HepG2 (cell line): ENCODE measurements around the gene SCFD2. TPM values are rescaled to one million over a fixed set of nuclear protein-coding genes. Genes with fewer than 3 reads are reported as not detected.

Experiments used
- ATAC-seq: fragments of 200-7000 bp; cut with Tn5 transposase; 3 replicates; pipeline ENCODE4 v1.9.1; 2020; ENCODE audit warnings: mild to moderate bottlenecking, moderate library complexity
- BruUV-seq: library from RNA; stranded (reverse); fragments of 400-500 nt; replicated peaks from 2 replicates; lab custom pipeline; 2021; lab: Mats Ljungman, UMichigan
- CTCF ChIA-PET: fragments of 300-600 bp; formaldehyde crosslinking; extraction: SDS; loops from one replicate; lab custom pipeline; 2021; ENCODE audit warnings: low total read pairs, inconsistent platforms, low intra/inter-chr PET ratio; lab: Yijun Ruan, JAX
- POLR2A ChIA-PET: fragments of 350-600 bp; sonication (Branson Sonifier 250); formaldehyde crosslinking; loops from one replicate; lab custom pipeline; 2020; ENCODE audit warnings: antibody characterized with exemption, inconsistent platforms; lab: Yijun Ruan, JAX
- DNase-seq: peaks from one replicate; pipeline ENCODE4 v3.0.0-alpha.2; 2015; ENCODE audit warnings: low spot score
- FAIRE-seq: peaks from 3 replicates; lab custom pipeline; 2011; peaks lifted over from hg19 to GRCh38; lab: Jason Lieb, UNC
- H2AFZ ChIP-seq: one replicate; pipeline ENCODE4 v1.6.1; 2011; ENCODE audit warnings: low read length, inconsistent platforms
- H3K27ac ChIP-seq: fragments of 300-600 bp; 3 replicates; pipeline ENCODE4 v1.8.0; 2011; ENCODE audit warnings: mixed run types, mild to moderate bottlenecking, mixed read lengths, low read length, inconsistent platforms; ENCODE audit not compliant: insufficient read depth; ENCODE audit errors: extremely low read length
- H3K27me3 ChIP-seq, 2 experiments: fragments of 200-600 bp in 1 of 2; 2 replicates in 1 of 2; 3 replicates in 1 of 2; pipeline versions ENCODE4 v1.6.0 to v1.8.0; 2011; ENCODE audit warnings: low read length in 2 of 2, mild to moderate bottlenecking in 2 of 2, moderate library complexity in 2 of 2, inconsistent platforms in 1 of 2; ENCODE audit not compliant: insufficient read depth in 2 of 2, control insufficient read depth in 1 of 2
- H3K36me3 ChIP-seq, 2 experiments: fragments of 200-600 bp in 1 of 2; replicated peaks in 1 of 2; 2 replicates in 1 of 2; 3 replicates in 1 of 2; pipeline versions ENCODE4 v1.5.1 to v1.8.0; 2011; ENCODE audit warnings: low read length in 2 of 2, inconsistent platforms in 1 of 2; ENCODE audit not compliant: insufficient read depth in 2 of 2, control insufficient read depth in 1 of 2
- H3K4me1 ChIP-seq: 2 replicates; pipeline ENCODE4 v1.5.1; 2012; ENCODE audit warnings: low read length, inconsistent platforms; ENCODE audit not compliant: insufficient read depth
- H3K4me2 ChIP-seq: 2 replicates; pipeline ENCODE4 v1.6.0; 2011; ENCODE audit warnings: low read depth, low read length, inconsistent platforms
- H3K4me3 ChIP-seq, 3 experiments: fragments of 200-600 bp in 1 of 3; sonication (generic), shearing (Covaris generic) in 1 of 3; replicated peaks in 1 of 3; 2 replicates each; pipeline ENCODE4 v1.5.1; 2011 to 2016; ENCODE audit warnings: low read length in 3 of 3, inconsistent platforms in 2 of 3, low read depth in 2 of 3, mild to moderate bottlenecking in 2 of 3, control low read depth in 1 of 3, mixed read lengths in 1 of 3; ENCODE audit not compliant: insufficient read depth in 1 of 3
- H3K79me2 ChIP-seq: one replicate; pipeline ENCODE4 v1.6.1; 2011; ENCODE audit warnings: low read length, inconsistent platforms; ENCODE audit not compliant: insufficient read depth
- H3K9ac ChIP-seq: 2 replicates; pipeline ENCODE4 v1.6.0; 2011; ENCODE audit warnings: mild to moderate bottlenecking, low read depth, low read length, inconsistent platforms; ENCODE audit not compliant: insufficient read depth
- H3K9me3 ChIP-seq: 2 replicates; pipeline ENCODE4 v1.5.1; 2012; ENCODE audit warnings: mild to moderate bottlenecking, low read length
- H4K20me1 ChIP-seq: 2 replicates; pipeline ENCODE4 v1.6.0; 2011; ENCODE audit warnings: inconsistent platforms, mild to moderate bottlenecking, low read length, moderate library complexity; ENCODE audit not compliant: insufficient read depth
- ELF1 ChIP-seq: sonication (generic); formaldehyde crosslinking; IDR thresholded peaks from 2 replicates; pipeline ENCODE4 v1.4.0; 2020; ENCODE audit warnings: missing genetic modification reagents
- FIP1L1 ChIP-seq: fragments of 200-400 bp; formaldehyde crosslinking; IDR thresholded peaks from 2 replicates; pipeline ENCODE4 v1.6.1; 2018; ENCODE audit warnings: low read depth, mild to moderate bottlenecking, low read length, moderate library complexity, borderline replicate concordance; ENCODE audit not compliant: insufficient read depth
- FOXO1 ChIP-seq: sonication (generic); formaldehyde crosslinking; IDR thresholded peaks from 2 replicates; pipeline ENCODE4 v1.4.0; 2020; ENCODE audit warnings: missing genetic modification reagents
- GABPA ChIP-seq, 2 experiments: IDR thresholded peaks; 2 replicates each; pipeline ENCODE4 v1.6.1; 2011 to 2016; ENCODE audit warnings: low read depth in 2 of 2, low read length in 1 of 2, missing biosample characterization in 1 of 2, missing genetic modification characterization in 1 of 2
- KLF13 ChIP-seq: sonication (generic); formaldehyde crosslinking; IDR thresholded peaks from 2 replicates; pipeline ENCODE4 v1.4.0; 2020; ENCODE audit warnings: mild to moderate bottlenecking, missing genetic modification reagents
- MBD4 ChIP-seq: IDR thresholded peaks from 2 replicates; pipeline ENCODE4 v1.6.1; 2012; ENCODE audit warnings: low read length, inconsistent platforms, borderline replicate concordance
- NAIF1 ChIP-seq: sonication (generic); formaldehyde crosslinking; IDR thresholded peaks from 2 replicates; pipeline ENCODE4 v1.5.0; 2020; ENCODE audit warnings: mild to moderate bottlenecking, missing genetic modification reagents, borderline replicate concordance
- NFIC ChIP-seq: IDR thresholded peaks from 2 replicates; pipeline ENCODE4 v1.6.1; 2012; ENCODE audit warnings: mild to moderate bottlenecking, low read length, inconsistent platforms
- SRSF1 ChIP-seq: fragments of 200-400 bp; formaldehyde crosslinking; optimal IDR thresholded peaks from 2 replicates; pipeline ENCODE3; 2017; ENCODE audit warnings: mild to moderate bottlenecking, low read depth, low read length, moderate library complexity
- ZNF558 ChIP-seq: sonication (generic); formaldehyde crosslinking; IDR thresholded peaks from 2 replicates; pipeline ENCODE4 v1.9.0; 2022; ENCODE audit warnings: mild to moderate bottlenecking, missing genetic modification reagents, borderline replicate concordance
- WGBS: methylation state at CpG from one replicate; pipeline ENCODE4 v1.1.6; 2017; ENCODE audit warnings: low lambda C conversion rate; 5-methylcytosine and 5-hydroxymethylcytosine counted together
- in situ Hi-C: cut with HindIII; loops from 2 replicates; pipeline ENCODE4 v1.10.0; 2017; ENCODE audit warnings: low pct_unique_long_range_greater_than_20kb; ENCODE audit not compliant: extremely low pct_ligation_motif_present
- intact Hi-C: fragments of 100-400 bp; cut with micrococcal nuclease; formaldehyde crosslinking; loops from one replicate; pipeline ENCODE4 v1.10.0; 2022; ENCODE audit not compliant: unreplicated experiment
- polyA plus RNA-seq, 8 experiments: library from polyadenylated mRNA; depleted of rRNA in 3 of 8; stranded (reverse) in 7 of 8; unstranded in 1 of 8; fragments of >200 nt; fragmentation: Illumina TruSeq in 4 of 8; extraction: Trizol in 4 of 8; gene quantifications; 2 replicates each; pipeline versions ENCODE4 v1.2.1 to v1.2.3, GENCODE V29; 2011 to 2016; ENCODE audit warnings: low read depth in 4 of 8, missing spikeins in 1 of 8, mixed read lengths in 1 of 8; ENCODE audit not compliant: insufficient read depth in 1 of 8
- total RNA-seq, 5 experiments: library from RNA; depleted of rRNA; stranded (reverse); fragments of >200 nt; fragmentation: Illumina TruSeq; extraction: Trizol; gene quantifications; 2 replicates each; pipeline ENCODE4 v1.2.3, GENCODE V29; 2016; ENCODE audit warnings: low read depth in 1 of 5
- TF ChIP-seq, protein P1 (sequence below): sonication (generic); formaldehyde crosslinking; IDR thresholded peaks from 2 replicates; pipeline ENCODE4 v1.4.0; 2020; ENCODE audit warnings: missing genetic modification reagents
- TF ChIP-seq, protein P2 (sequence below): sonication (generic); formaldehyde crosslinking; IDR thresholded peaks from 2 replicates; pipeline ENCODE4 v1.4.0; 2020; ENCODE audit warnings: missing genetic modification reagents, borderline replicate concordance
- TF ChIP-seq, protein P3 (sequence below): sonication (generic); formaldehyde crosslinking; IDR thresholded peaks from 2 replicates; pipeline ENCODE4 v1.8.1; 2023; ENCODE audit warnings: missing genetic modification reagents, mild to moderate bottlenecking, borderline replicate concordance

SCFD2 gene
- total and polyA plus RNA-seq, 2 of the 13 experiments (the other 11 are each of a cell fraction or from before 2014, with no cell fraction given) = 4.6 to 15.6 TPM

DNA sequence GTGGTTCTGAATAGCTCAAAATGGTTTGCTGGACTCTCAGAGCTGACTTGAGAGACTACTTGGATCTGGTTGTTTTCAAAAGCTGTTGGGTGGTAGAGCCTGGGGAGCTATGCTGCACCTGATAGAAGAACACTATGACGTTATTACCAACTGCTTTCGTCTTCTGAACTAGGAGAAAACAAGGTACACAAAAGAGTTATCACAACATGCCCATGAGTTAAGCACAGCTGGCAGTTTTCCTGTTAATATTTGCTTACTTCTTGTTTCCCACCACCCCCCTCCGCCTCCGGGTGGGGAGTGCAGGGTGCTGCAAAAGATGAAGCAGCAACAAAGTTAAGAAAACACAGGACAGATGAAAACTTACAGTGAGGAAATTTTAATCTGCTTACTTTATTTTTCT lies 434.6 kb downstream of the SCFD2 start:
- H3K9ac ChIP-seq = no peak overlapping the region
- in situ Hi-C loops (no loop called here), intact Hi-C loops (no loop called here)
- H2AFZ ChIP-seq = no peak overlapping the region
- 61% methylated on average over 4 of the region's 4 CpGs for WGBS
- FAIRE-seq (no peak), DNase-seq (no peak), ATAC-seq (no peak)
- CTCF ChIA-PET = no interaction called here
- H3K79me2 ChIP-seq = no peaks in the 10 kb centered on the region
- no TSS peak for BruUV-seq
- no peaks in the 10 kb centered on the region for H4K20me1 ChIP-seq
- POLR2A ChIA-PET = no interaction called here
- no peak for TF ChIP-seq MBD4
- no peak for TF ChIP-seq ZNF558 (CRISPR knock-in tag)
- TF ChIP-seq KLF13 (CRISPR knock-in tag) = no peak
- TF ChIP-seq NAIF1 (CRISPR knock-in tag) = no peak
- no peak for TF ChIP-seq SRSF1
- no peak for TF ChIP-seq FOXO1 (CRISPR knock-in tag)
- no peak for TF ChIP-seq FIP1L1
- no peak for TF ChIP-seq ELF1 (CRISPR knock-in tag)
- TF ChIP-seq, protein P1, sequence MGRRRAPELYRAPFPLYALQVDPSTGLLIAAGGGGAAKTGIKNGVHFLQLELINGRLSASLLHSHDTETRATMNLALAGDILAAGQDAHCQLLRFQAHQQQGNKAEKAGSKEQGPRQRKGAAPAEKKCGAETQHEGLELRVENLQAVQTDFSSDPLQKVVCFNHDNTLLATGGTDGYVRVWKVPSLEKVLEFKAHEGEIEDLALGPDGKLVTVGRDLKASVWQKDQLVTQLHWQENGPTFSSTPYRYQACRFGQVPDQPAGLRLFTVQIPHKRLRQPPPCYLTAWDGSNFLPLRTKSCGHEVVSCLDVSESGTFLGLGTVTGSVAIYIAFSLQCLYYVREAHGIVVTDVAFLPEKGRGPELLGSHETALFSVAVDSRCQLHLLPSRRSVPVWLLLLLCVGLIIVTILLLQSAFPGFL (CRISPR knock-in tag) = no peak
- no peak for TF ChIP-seq GABPA (IDR thresholded peaks at IDR 0.05; ENCODE audit: low read depth, low read length)
- no peak for TF ChIP-seq GABPA (CRISPR knock-in tag; IDR thresholded peaks at IDR 0.05; ENCODE audit: low read depth)
- no peak for TF ChIP-seq NFIC
- TF ChIP-seq, protein P2, sequence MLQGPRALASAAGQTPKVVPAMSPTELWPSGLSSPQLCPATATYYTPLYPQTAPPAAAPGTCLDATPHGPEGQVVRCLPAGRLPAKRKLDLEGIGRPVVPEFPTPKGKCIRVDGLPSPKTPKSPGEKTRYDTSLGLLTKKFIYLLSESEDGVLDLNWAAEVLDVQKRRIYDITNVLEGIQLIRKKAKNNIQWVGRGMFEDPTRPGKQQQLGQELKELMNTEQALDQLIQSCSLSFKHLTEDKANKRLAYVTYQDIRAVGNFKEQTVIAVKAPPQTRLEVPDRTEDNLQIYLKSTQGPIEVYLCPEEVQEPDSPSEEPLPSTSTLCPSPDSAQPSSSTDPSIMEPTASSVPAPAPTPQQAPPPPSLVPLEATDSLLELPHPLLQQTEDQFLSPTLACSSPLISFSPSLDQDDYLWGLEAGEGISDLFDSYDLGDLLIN (CRISPR knock-in tag) = no peak
- TF ChIP-seq, protein P3, sequence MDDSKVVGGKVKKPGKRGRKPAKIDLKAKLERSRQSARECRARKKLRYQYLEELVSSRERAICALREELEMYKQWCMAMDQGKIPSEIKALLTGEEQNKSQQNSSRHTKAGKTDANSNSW (CRISPR knock-in tag) = no peak
- H3K27me3 ChIP-seq = no peaks in the 10 kb centered on the region
- no peaks in the 10 kb centered on the region for H3K9me3 ChIP-seq
- H3K36me3 ChIP-seq = no peaks in the 10 kb centered on the region
- H3K27ac ChIP-seq = no peak overlapping the region
- H3K4me3 ChIP-seq = no peak overlapping the region
- H3K4me1 ChIP-seq = peaks cover 18% of the 10 kb centered on the region
- no peak overlapping the region for H3K4me2 ChIP-seq
